ENCODE results near the gene KLHL18.

GRCh38 chr3:47293822-47294221, 11.1 kb downstream of the KLHL18 start:
- no peak for TF ChIP-seq POLR2AphosphoS5 (IDR thresholded peaks at IDR 0.05)
- no peak for TF ChIP-seq POLR2A (IDR thresholded peaks at IDR 0.05)
- TF ChIP-seq CTCF (IDR thresholded peaks at IDR 0.05) = no peak
- no peak for TF ChIP-seq EP300 (IDR thresholded peaks at IDR 0.05)

Data from sigmoid colon (tissue), 4 donors.